ENCODE results near the gene TMEM203. TPM values are rescaled to one million over a fixed set of nuclear protein-coding genes. Genes with fewer than 3 reads are reported as not detected.
A peak's percentile ranks its signal among the peaks of the same experiment; 100 is the strongest.

The TMEM203 gene
- total and polyA plus RNA-seq, 2 of the 4 experiments (the other 2 are of a cell fraction), result 18.8 to 40.6 TPM

GRCh38 chr9:137188490-137189296 lies 16.8 kb downstream of the TMEM203 start, which contains the start of the genes ANAPC2 and SSNA1:
Gene ANAPC2, minus strand, starts transcription at chr9:137188560. Its CDS starts 28 bp downstream, at chr9:137188532.
Gene SSNA1, plus strand, starts transcription at chr9:137188676. Its CDS starts 51 bp downstream, at chr9:137188727.
- POLR2A ChIA-PET (ENCODE audit: unreplicated experiment), result interaction anchor here (0.9 to 1.3 kb wide), 3 partner anchors 11 to 52 kb away, joined by 3 read pairs; partner anchors contain the start of gene TPRN
- peak within 1 kb of the TSS; percentile 81 for H4K5ac ChIP-seq (ENCODE audit: low read depth, low read length)
- no peak within 1 kb of the TSS for H2BK15ac ChIP-seq (ENCODE audit: low read depth, low read length)
- DNase-seq, result peak; percentile 92
- peak within 1 kb of the TSS; percentile 66 for H4K91ac ChIP-seq (ENCODE audit: insufficient read depth, low read depth, low read length)
- peak within 1 kb of the TSS; percentile 84 for H2BK5ac ChIP-seq (ENCODE audit: low read depth, low read length, poor library complexity, severe bottlenecking)
- H3K27ac ChIP-seq (ENCODE audit: insufficient read depth, low read length), result peak within 1 kb of the TSS; percentile 73
- dilution Hi-C loops (cut with HindIII; ENCODE audit: low sequenced_read_pairs, unreplicated experiment), result no loop called here
- H3K4me1 ChIP-seq (ENCODE audit: control insufficient read depth, insufficient read depth, low read length), result peaks cover 16% of the 10 kb centered on the region
- 0% methylated on average over 81 of the region's 98 CpGs; no CpG with 5 or more reads in 1 of the 2 experiments for WGBS, 2 experiments (ENCODE audit: extremely low coverage in 2 of 2, insufficient read length in 1 of 2)
- H2BK20ac ChIP-seq (ENCODE audit: low read depth, low read length), result no peak within 1 kb of the TSS
- no peaks in the 10 kb centered on the region for H3K9me1 ChIP-seq (ENCODE audit: insufficient read depth, low read length)
- H3K79me1 ChIP-seq (ENCODE audit: low read depth in 1 of 2, low read length in 2 of 2), result peaks cover 5 to 62% of the 10 kb centered on the region in 2 experiments
- H3K18ac ChIP-seq (ENCODE audit: low read depth, low read length), result no peak within 1 kb of the TSS
- H4K8ac ChIP-seq (ENCODE audit: low read depth in 2 of 2, low read length in 2 of 2), result peak within 1 kb of the TSS; percentile 69 to 97
- peak within 1 kb of the TSS; percentile 35; the same call in 1 of the 2 replicates for H3K23ac ChIP-seq (ENCODE audit: low read depth, low read length)
- no TSS peak for BruUV-seq (replicated peaks)
- H4K20me1 ChIP-seq (ENCODE audit: insufficient read depth, low read length), result peaks cover 22% of the 10 kb centered on the region
- H3K14ac ChIP-seq (replicated peaks; ENCODE audit: low read depth, low read length), result peak within 1 kb of the TSS; percentile 77
- peak within 1 kb of the TSS; percentile 84 for H2AK5ac ChIP-seq (ENCODE audit: low read depth, low read length)
- in situ Hi-C loops (cut with MboI; ENCODE audit: low sequenced_read_pairs), result no loop called here
- peak within 1 kb of the TSS; percentile 96 for H2AK9ac ChIP-seq (replicated peaks; ENCODE audit: low read depth, low read length, poor library complexity)
- peak within 1 kb of the TSS; percentile 89 for H3K4me2 ChIP-seq (ENCODE audit: low read depth, low read length)
- H3K27me3 ChIP-seq (ENCODE audit: control insufficient read depth, insufficient read depth, low read length), result no peaks in the 10 kb centered on the region
- H3K4ac ChIP-seq (ENCODE audit: low read depth, low read length), result peak within 1 kb of the TSS; percentile 79
- peak within 1 kb of the TSS; percentile 99 for H2AFZ ChIP-seq (replicated peaks; ENCODE audit: low read length, poor library complexity)
- ATAC-seq (ENCODE audit: low read depth), result peak; percentile 91
- CTCF ChIA-PET, result interaction anchor here (0.6 to 0.9 kb wide), 2 partner anchors 48 to 125 kb away, joined by 3 read pairs; no protein-coding TSS in a partner anchor
- H2BK120ac ChIP-seq (ENCODE audit: low read depth, low read length), result no peak within 1 kb of the TSS; the same call in 1 of the 2 replicates
- peak within 1 kb of the TSS; percentile 91 for H3K4me3 ChIP-seq (ENCODE audit: insufficient read depth, low read depth, low read length)
- intact Hi-C loops (cut with micrococcal nuclease), result loop anchor here (1.0 kb wide), 1 partner anchor 12 kb away; the partner anchor contains the start of gene TPRN
- no peaks in the 10 kb centered on the region for H3K9me3 ChIP-seq (ENCODE audit: control insufficient read depth, insufficient read depth, low read length)
- H3K36me3 ChIP-seq (ENCODE audit: control insufficient read depth, insufficient read depth, low read length), result peaks cover 51% of the 10 kb centered on the region
- peak within 1 kb of the TSS; percentile 41 for H3K56ac ChIP-seq (ENCODE audit: extremely low read depth, insufficient read depth, low read length)
- peak within 1 kb of the TSS; percentile 84 for H3K9ac ChIP-seq (ENCODE audit: low read depth, low read length)
- TF ChIP-seq RCOR1 (IDR thresholded peaks at IDR 0.05; ENCODE audit: insufficient replicate concordance, low read length) (no peak), RFX5 (IDR thresholded peaks at IDR 0.05; ENCODE audit: low read depth, low read length) (no peak), SMC3 (IDR thresholded peaks at IDR 0.05; ENCODE audit: low read depth, low read length) (peak; percentile 33; the same call in 1 of the 2 replicates), RAD21 (IDR thresholded peaks at IDR 0.05; ENCODE audit: low read length) (peak; percentile 42), MXI1 (IDR thresholded peaks at IDR 0.05; ENCODE audit: borderline replicate concordance, low read depth, low read length) (peak; percentile 92), MAZ (IDR thresholded peaks at IDR 0.05; ENCODE audit: borderline replicate concordance, low read depth, low read length) (peak; percentile 75; the same call in 1 of the 2 replicates), FOS (IDR thresholded peaks at IDR 0.05; ENCODE audit: low read depth, low read length) (0 out of 2 replicates have a peak, but pooled peaks have one; percentile 61), BHLHE40 (IDR thresholded peaks at IDR 0.05; ENCODE audit: low read depth, low read length) (peak; percentile 93), CHD1 (IDR thresholded peaks at IDR 0.05; ENCODE audit: low read depth, low read length) (no peak), CEBPB (IDR thresholded peaks at IDR 0.05; ENCODE audit: low read depth, low read length) (no peak), NFE2L2 (IDR thresholded peaks at IDR 0.05; ENCODE audit: low read depth, low read length) (peak; percentile 25; the same call in 1 of the 2 replicates), POLR2A (IDR thresholded peaks at IDR 0.05; ENCODE audit: low read depth, low read length) (peak; percentile 86)
- TF ChIP-seq, protein P1, sequence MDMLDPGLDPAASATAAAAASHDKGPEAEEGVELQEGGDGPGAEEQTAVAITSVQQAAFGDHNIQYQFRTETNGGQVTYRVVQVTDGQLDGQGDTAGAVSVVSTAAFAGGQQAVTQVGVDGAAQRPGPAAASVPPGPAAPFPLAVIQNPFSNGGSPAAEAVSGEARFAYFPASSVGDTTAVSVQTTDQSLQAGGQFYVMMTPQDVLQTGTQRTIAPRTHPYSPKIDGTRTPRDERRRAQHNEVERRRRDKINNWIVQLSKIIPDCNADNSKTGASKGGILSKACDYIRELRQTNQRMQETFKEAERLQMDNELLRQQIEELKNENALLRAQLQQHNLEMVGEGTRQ (IDR thresholded peaks at IDR 0.05; ENCODE audit: low read depth, low read length), result peak; percentile 43
- TF ChIP-seq, protein P2, sequence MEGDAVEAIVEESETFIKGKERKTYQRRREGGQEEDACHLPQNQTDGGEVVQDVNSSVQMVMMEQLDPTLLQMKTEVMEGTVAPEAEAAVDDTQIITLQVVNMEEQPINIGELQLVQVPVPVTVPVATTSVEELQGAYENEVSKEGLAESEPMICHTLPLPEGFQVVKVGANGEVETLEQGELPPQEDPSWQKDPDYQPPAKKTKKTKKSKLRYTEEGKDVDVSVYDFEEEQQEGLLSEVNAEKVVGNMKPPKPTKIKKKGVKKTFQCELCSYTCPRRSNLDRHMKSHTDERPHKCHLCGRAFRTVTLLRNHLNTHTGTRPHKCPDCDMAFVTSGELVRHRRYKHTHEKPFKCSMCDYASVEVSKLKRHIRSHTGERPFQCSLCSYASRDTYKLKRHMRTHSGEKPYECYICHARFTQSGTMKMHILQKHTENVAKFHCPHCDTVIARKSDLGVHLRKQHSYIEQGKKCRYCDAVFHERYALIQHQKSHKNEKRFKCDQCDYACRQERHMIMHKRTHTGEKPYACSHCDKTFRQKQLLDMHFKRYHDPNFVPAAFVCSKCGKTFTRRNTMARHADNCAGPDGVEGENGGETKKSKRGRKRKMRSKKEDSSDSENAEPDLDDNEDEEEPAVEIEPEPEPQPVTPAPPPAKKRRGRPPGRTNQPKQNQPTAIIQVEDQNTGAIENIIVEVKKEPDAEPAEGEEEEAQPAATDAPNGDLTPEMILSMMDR (conservative IDR thresholded peaks at IDR 0.05; ENCODE audit: low read depth, low read length), result peak; percentile 50

All from IMR-90 (cell line).